Ovary (tissue), 3 donors: Measurements from ENCODE around the gene ARHGEF19.

Experiments used
- POLR2A ChIP-seq: fragments of 450-650 bp; IDR thresholded peaks from one replicate; pipeline ENCODE4 v1.6.1; 2017; ENCODE audit warnings: antibody characterized with exemption, mild to moderate bottlenecking, moderate library complexity
- TF ChIP-seq, protein P1 (sequence below), 3 donors: fragments of 450-650 bp in 2 of 3; fragments of 200-600 bp in 1 of 3; IDR thresholded peaks; one replicate each; pipeline versions ENCODE4 v1.5.1 to v1.8.0; 2016 to 2022; ENCODE audit warnings: antibody characterized with exemption in 3 of 3, mild to moderate bottlenecking in 1 of 3
- donor health status: DM: no; HTN: no; CAD: no.

DNA sequence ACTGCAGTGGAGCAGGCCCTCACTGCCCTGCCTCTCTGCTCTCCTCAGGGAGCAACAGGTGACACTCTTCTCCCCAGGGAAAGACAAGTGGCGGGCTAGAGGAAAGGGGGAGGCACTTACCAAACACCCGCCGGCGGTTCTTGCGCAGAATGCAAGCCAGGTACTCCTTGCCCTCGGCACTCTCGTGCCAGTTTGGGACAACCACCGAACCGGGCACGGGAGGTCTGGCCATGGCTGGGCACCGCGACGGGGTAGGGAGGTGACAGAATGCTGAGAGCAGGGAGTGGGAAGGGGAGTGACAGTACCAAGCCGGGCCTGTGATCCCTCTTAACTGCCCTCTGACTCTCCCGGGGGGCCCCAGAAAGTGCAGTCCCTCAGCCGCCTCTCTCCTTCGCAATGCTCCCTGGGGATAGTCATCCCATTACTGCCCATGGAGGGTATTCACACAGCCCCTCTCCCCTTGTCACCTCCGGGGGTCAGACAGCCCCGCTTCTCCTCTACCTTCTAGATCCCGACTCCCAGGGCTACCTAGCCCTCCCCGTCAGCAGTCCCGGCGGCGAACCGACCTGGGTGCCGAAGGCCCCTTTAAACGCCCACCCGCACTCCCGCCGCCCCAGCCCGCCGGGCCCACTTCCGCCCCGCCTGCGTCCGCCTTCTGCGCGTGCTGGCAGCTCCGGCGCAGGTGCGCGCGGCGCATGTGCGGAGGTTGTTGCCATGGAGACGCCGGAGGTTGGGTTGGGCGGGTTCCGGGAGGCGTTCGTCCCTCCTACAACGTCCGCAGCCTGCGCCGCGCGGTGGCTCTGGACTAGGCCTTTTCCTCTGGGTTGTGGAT lies 24.3 kb upstream of the ARHGEF19 start, which contains the start of gene CPLANE2:
- TF ChIP-seq, protein P1, sequence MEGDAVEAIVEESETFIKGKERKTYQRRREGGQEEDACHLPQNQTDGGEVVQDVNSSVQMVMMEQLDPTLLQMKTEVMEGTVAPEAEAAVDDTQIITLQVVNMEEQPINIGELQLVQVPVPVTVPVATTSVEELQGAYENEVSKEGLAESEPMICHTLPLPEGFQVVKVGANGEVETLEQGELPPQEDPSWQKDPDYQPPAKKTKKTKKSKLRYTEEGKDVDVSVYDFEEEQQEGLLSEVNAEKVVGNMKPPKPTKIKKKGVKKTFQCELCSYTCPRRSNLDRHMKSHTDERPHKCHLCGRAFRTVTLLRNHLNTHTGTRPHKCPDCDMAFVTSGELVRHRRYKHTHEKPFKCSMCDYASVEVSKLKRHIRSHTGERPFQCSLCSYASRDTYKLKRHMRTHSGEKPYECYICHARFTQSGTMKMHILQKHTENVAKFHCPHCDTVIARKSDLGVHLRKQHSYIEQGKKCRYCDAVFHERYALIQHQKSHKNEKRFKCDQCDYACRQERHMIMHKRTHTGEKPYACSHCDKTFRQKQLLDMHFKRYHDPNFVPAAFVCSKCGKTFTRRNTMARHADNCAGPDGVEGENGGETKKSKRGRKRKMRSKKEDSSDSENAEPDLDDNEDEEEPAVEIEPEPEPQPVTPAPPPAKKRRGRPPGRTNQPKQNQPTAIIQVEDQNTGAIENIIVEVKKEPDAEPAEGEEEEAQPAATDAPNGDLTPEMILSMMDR (IDR thresholded peaks at IDR 0.05): peak in 1 of 3 donors; percentile 14
- peak; percentile 87 for TF ChIP-seq POLR2A
